Measurements from ENCODE around the gene CRYGB. TPM values are rescaled to one million over a fixed set of nuclear protein-coding genes. Genes with fewer than 3 reads are reported as not detected.
A peak's percentile ranks its signal among the peaks of the same experiment; 100 is the strongest.

CRYGB gene
- polyA plus RNA-seq, 3 donors = not detected

- intact Hi-C loops (cut with micrococcal nuclease) = no loop called here
- H2AFZ ChIP-seq (ENCODE audit: insufficient read depth, low read depth, low read length, poor library complexity, severe bottlenecking) = no peak overlapping the region
- H3K27me3 Mint-ChIP-seq (ENCODE audit: low read depth in 3 of 3) = peaks cover 0 to 6% (median 3%) of the 10 kb centered on the region in 3 donors
Measured at GRCh38 chr2:208192611-208193236, 46.8 kb upstream of the CRYGB start.

DNA sequence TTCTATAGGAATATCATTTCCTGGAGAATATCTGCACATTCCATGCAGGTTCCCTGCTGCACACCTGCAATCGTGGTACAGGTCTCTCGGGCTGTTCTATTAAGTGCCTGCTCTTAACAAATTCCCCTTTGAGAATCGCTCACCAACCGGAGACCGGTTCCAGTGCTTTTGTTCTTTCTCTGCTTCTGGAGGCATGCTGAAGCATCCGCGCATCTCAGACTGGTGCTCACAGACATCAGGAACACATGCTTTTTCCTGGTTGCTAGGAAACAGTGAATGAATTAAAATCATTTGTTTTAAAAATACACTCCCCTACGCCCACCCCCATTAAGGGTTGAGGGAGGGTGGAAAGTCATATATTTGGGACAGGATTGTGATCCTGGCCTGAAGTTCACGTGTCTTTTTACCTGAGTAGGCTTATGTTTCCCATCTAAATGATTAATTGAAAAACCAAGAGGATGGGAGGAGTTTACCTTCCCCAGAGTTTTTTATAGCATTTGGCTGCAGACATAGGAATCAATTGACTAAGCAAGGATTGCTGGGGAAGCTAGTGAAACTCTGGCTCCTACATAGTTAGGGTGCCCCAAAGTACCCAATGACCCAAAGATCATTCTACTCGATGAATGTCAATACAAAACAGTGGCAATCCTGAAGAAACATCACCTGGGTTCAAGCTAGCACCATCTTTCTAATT is 44.0 kb upstream of the CRYGB start, which contains the start of gene C2orf80:
Gene C2orf80, minus strand, starts transcription at position 221 of the 694 bp plus-strand sequence. CDS start 3,044 bp downstream, outside the sequence.
- H3K27ac ChIP-seq (ENCODE audit: low read depth in 1 of 2, low read length in 2 of 2) = no peak within 1 kb of the TSS
- WGBS (ENCODE audit: insufficient coverage) = 94% methylated on average over 5 of the region's 10 CpGs
- H4K20me1 ChIP-seq (ENCODE audit: insufficient read depth, low read length) = no peaks in the 10 kb centered on the region
- H3K36me3 ChIP-seq (replicated peaks in 1 of 2; ENCODE audit: control insufficient read depth in 1 of 2, insufficient read depth in 2 of 2, low read length in 2 of 2) = no peaks in the 10 kb centered on the region
- H3K27ac Mint-ChIP-seq = peak within 1 kb of the TSS in 2 of 7 donors; percentile 24 to 33
- no peak within 1 kb of the TSS for H2AFZ ChIP-seq (ENCODE audit: insufficient read depth, low read depth, low read length, poor library complexity, severe bottlenecking)
- no peak within 1 kb of the TSS for H3K4me3 ChIP-seq (replicated peaks in 1 of 3; ENCODE audit: low read depth in 2 of 3, low read length in 3 of 3)
- no peaks in the 10 kb centered on the region for H3K36me3 Mint-ChIP-seq
- no peak within 1 kb of the TSS for H3K4me3 Mint-ChIP-seq
- H3K4me1 Mint-ChIP-seq = no peaks in the 10 kb centered on the region
- peaks cover 0 to 3% (median 0%) of the 10 kb centered on the region in 7 donors for H3K9me3 Mint-ChIP-seq
- H3K4me2 ChIP-seq (replicated peaks; ENCODE audit: extremely low read depth, low read length, poor library complexity, severe bottlenecking) = no peak within 1 kb of the TSS
- no peaks in the 10 kb centered on the region for H3K4me1 ChIP-seq (ENCODE audit: control insufficient read depth in 1 of 2, insufficient read depth in 2 of 2, low read length in 2 of 2)
- no peaks in the 10 kb centered on the region for H3K27me3 ChIP-seq (ENCODE audit: control insufficient read depth in 2 of 2, insufficient read depth in 2 of 2, low read length in 2 of 2)
- TF ChIP-seq, protein P1, sequence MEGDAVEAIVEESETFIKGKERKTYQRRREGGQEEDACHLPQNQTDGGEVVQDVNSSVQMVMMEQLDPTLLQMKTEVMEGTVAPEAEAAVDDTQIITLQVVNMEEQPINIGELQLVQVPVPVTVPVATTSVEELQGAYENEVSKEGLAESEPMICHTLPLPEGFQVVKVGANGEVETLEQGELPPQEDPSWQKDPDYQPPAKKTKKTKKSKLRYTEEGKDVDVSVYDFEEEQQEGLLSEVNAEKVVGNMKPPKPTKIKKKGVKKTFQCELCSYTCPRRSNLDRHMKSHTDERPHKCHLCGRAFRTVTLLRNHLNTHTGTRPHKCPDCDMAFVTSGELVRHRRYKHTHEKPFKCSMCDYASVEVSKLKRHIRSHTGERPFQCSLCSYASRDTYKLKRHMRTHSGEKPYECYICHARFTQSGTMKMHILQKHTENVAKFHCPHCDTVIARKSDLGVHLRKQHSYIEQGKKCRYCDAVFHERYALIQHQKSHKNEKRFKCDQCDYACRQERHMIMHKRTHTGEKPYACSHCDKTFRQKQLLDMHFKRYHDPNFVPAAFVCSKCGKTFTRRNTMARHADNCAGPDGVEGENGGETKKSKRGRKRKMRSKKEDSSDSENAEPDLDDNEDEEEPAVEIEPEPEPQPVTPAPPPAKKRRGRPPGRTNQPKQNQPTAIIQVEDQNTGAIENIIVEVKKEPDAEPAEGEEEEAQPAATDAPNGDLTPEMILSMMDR (IDR thresholded peaks at IDR 0.05) = no peak
- peaks cover 0 to 6% (median under 1%) of the 10 kb centered on the region in 3 donors for H3K27me3 Mint-ChIP-seq (ENCODE audit: low read depth in 3 of 3)
- H3K9ac ChIP-seq (ENCODE audit: insufficient read depth, low read length, poor library complexity, severe bottlenecking) = no peak within 1 kb of the TSS
- intact Hi-C loops (cut with micrococcal nuclease) = no loop called here
- DNase-seq = no peak
- H3K9me3 ChIP-seq (replicated peaks in 1 of 2; ENCODE audit: control insufficient read depth in 1 of 2, insufficient read depth in 1 of 2, low read length in 2 of 2) = no peaks in the 10 kb centered on the region
- H3K79me2 ChIP-seq (ENCODE audit: insufficient read depth, low read length) = no peaks in the 10 kb centered on the region

More at GRCh38 chr2:208192611-208193236, 46.8 kb upstream of the CRYGB start:
- no peaks in the 10 kb centered on the region for H3K9me3 ChIP-seq (replicated peaks in 1 of 2; ENCODE audit: control insufficient read depth in 1 of 2, insufficient read depth in 1 of 2, low read length in 2 of 2)
- Mint-ChIP-seq H3K4me1 (no peaks in the 10 kb centered on the region), H3K27ac (peak overlapping the region in 1 of 7 donors; percentile 1), H3K36me3 (no peaks in the 10 kb centered on the region), H3K9me3 (peaks cover 0 to 3% (median 0%) of the 10 kb centered on the region in 7 donors), H3K4me3 (no peak overlapping the region)
- no peaks in the 10 kb centered on the region for H3K27me3 ChIP-seq (ENCODE audit: control insufficient read depth in 2 of 2, insufficient read depth in 2 of 2, low read length in 2 of 2)
- H3K4me3 ChIP-seq (replicated peaks in 1 of 3; ENCODE audit: low read depth in 2 of 3, low read length in 3 of 3) = no peak overlapping the region
- H3K9ac ChIP-seq (ENCODE audit: insufficient read depth, low read length, poor library complexity, severe bottlenecking) = no peak overlapping the region
- H3K4me1 ChIP-seq (ENCODE audit: control insufficient read depth in 1 of 2, insufficient read depth in 2 of 2, low read length in 2 of 2) = no peaks in the 10 kb centered on the region
- H3K4me2 ChIP-seq (replicated peaks; ENCODE audit: extremely low read depth, low read length, poor library complexity, severe bottlenecking) = no peak overlapping the region
- no peaks in the 10 kb centered on the region for H4K20me1 ChIP-seq (ENCODE audit: insufficient read depth, low read length)
- DNase-seq = no peak
- TF ChIP-seq, protein P1 (IDR thresholded peaks at IDR 0.05) = no peak
- WGBS (ENCODE audit: insufficient coverage) = 93% methylated on average over 3 of the region's 8 CpGs
- no peaks in the 10 kb centered on the region for H3K79me2 ChIP-seq (ENCODE audit: insufficient read depth, low read length)
- H3K36me3 ChIP-seq (replicated peaks in 1 of 2; ENCODE audit: control insufficient read depth in 1 of 2, insufficient read depth in 2 of 2, low read length in 2 of 2) = no peaks in the 10 kb centered on the region
- no peak overlapping the region for H3K27ac ChIP-seq (ENCODE audit: low read depth in 1 of 2, low read length in 2 of 2)

Measured in CD14-positive monocyte (primary cell).